ENCODE data around the gene PPP2R5D.

GRCh38 chr6:42969934-42970333, 14.4 kb upstream of the PPP2R5D start:
- no peak for TF ChIP-seq CTCF (IDR thresholded peaks at IDR 0.05)
- peak in 1 of 3 donors; percentile 59 for TF ChIP-seq POLR2A (IDR thresholded peaks at IDR 0.05)

Data from body of pancreas (tissue), 4 donors.